Epithelial cell of proximal tubule (primary cell): ENCODE results near the gene DLGAP3. TPM values are rescaled to one million over a fixed set of nuclear protein-coding genes. Genes with fewer than 3 reads are reported as not detected.

Source experiments
- DNase-seq: peaks from one replicate; pipeline ENCODE4 v3.0.0-alpha.2; 2011; ENCODE audit warnings: low read depth
- H3K4me3 ChIP-seq: 2 replicates; pipeline ENCODE4 v1.5.1; 2011; ENCODE audit warnings: low read depth, mild to moderate bottlenecking, low read length
- CTCF ChIP-seq: conservative IDR thresholded peaks from 2 replicates; pipeline ENCODE4 v1.5.1; 2012; ENCODE audit warnings: low read depth, mild to moderate bottlenecking, low read length
- total RNA-seq: library from RNA; depleted of rRNA; stranded (reverse); fragments of >200 nt; gene quantifications from 2 replicates; pipeline ENCODE4 v1.2.3, GENCODE V29; 2015

Gene DLGAP3
- total RNA-seq, 1 donor from 2014 or later: 0.81 TPM

- DNase-seq: no peak
- TF ChIP-seq CTCF: no peak
- no peak overlapping the region for H3K4me3 ChIP-seq
Measured at GRCh38 chr1:34839526-34840305, 89.7 kb downstream of the DLGAP3 start.

GRCh38 chr1:34833711-34834110 is 95.7 kb downstream of the DLGAP3 start:
- TF ChIP-seq CTCF: no peak
- H3K4me3 ChIP-seq: no peak overlapping the region
- no peak for DNase-seq

GRCh38 chr1:34831721-34832246 is 97.7 kb downstream of the DLGAP3 start:
- H3K4me3 ChIP-seq: no peak overlapping the region
- TF ChIP-seq CTCF: no peak
- DNase-seq: no peak

- H3K4me3 ChIP-seq: no peak overlapping the region
- no peak for DNase-seq
- TF ChIP-seq CTCF: no peak
Measured at GRCh38 chr1:34829250-34829649, 100.2 kb downstream of the DLGAP3 start.

DNA sequence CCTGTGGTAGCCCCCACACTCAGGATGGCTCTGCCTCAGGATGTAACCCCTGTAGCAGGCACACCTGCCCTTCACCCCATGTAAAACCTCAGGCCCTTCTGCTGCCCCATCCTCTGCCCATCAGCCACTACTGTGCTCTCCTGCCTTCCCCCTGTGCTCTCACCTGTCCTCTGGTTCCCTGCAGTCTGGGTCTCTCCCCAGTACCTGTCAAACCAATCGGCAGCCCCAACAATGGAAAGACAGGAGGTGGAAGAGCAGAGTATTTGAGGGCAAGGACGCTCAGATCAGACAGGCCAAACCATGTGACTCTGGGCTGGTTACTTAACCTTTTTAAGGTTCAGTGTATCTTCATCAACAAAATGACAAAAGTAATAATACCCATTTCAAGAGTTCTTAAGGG is 100.8 kb downstream of the DLGAP3 start:
- no peak for TF ChIP-seq CTCF
- DNase-seq: no peak
- H3K4me3 ChIP-seq: no peak overlapping the region

- no peak overlapping the region for H3K4me3 ChIP-seq
- no peak for DNase-seq
- no peak for TF ChIP-seq CTCF
Measured at GRCh38 chr1:34827341-34827941, 102.0 kb downstream of the DLGAP3 start.
